MM.1S (cell line): ENCODE results near the gene RAI1.

ENCODE experiments used
- CTCF ChIP-seq: fragments of 300-600 bp; sonication (generic); IDR thresholded peaks from 2 replicates; pipeline ENCODE4 v1.5.1; 2016; ENCODE audit warnings: antibody characterized with exemption, low read length, mixed read lengths
- EZH2phosphoT487 ChIP-seq: fragments of 300-600 bp; sonication (generic); IDR thresholded peaks from 2 replicates; pipeline ENCODE4 v1.6.1; 2018; ENCODE audit warnings: antibody characterized with exemption, low read length

- TF ChIP-seq CTCF (no peak), EZH2phosphoT487 (no peak)
Measured at GRCh38 chr17:17820046-17820445, 138.8 kb downstream of the RAI1 start.
